Neural progenitor cell (in vitro differentiated cells): ENCODE measurements around the gene NSD1. TPM values are rescaled to one million over a fixed set of nuclear protein-coding genes. Genes with fewer than 3 reads are reported as not detected.

Experiments
- DNase-seq: peaks from one replicate; pipeline ENCODE4 v3.0.0-alpha.2; 2016; ENCODE audit warnings: low spot score
- H2AFZ ChIP-seq: fragments of 200-600 bp; sonication (generic); replicated peaks from 2 replicates; pipeline ENCODE4 v1.6.1; 2016; ENCODE audit warnings: antibody characterized with exemption
- H3F3A ChIP-seq: fragments of 200-600 bp; sonication (generic); 2 replicates; pipeline ENCODE4 v1.6.1; 2016; ENCODE audit warnings: antibody characterized with exemption, low read depth
- H3K27ac ChIP-seq: fragments of 200-600 bp; sonication (generic); 2 replicates; pipeline ENCODE4 v1.5.1; 2016; ENCODE audit warnings: mild to moderate bottlenecking
- H3K27me3 ChIP-seq: fragments of 200-600 bp; sonication (generic); 2 replicates; pipeline ENCODE4 v1.6.1; 2016; ENCODE audit warnings: mild to moderate bottlenecking, moderate library complexity
- H3K36me3 ChIP-seq: fragments of 200-600 bp; sonication (generic); 2 replicates; pipeline ENCODE4 v1.5.1; 2016
- H3K4me1 ChIP-seq: fragments of 200-600 bp; sonication (generic); 2 replicates; pipeline ENCODE4 v1.6.1; 2016; ENCODE audit warnings: mixed run types
- H3K4me2 ChIP-seq: fragments of 200-600 bp; sonication (generic); 2 replicates; pipeline ENCODE4 v1.6.1; 2016
- H3K4me3 ChIP-seq: fragments of 200-600 bp; sonication (generic); 2 replicates; pipeline ENCODE4 v1.5.1; 2016
- H3K79me2 ChIP-seq: fragments of 200-600 bp; sonication (generic); 2 replicates; pipeline ENCODE4 v1.6.1; 2016; ENCODE audit warnings: low read depth
- H3K9ac ChIP-seq: fragments of 200-600 bp; sonication (generic); 2 replicates; pipeline ENCODE4 v1.6.1; 2016
- H3K9me3 ChIP-seq: fragments of 200-600 bp; sonication (generic); 2 replicates; pipeline ENCODE4 v1.5.1; 2016; ENCODE audit warnings: low read depth
- H4K20me1 ChIP-seq: fragments of 200-600 bp; sonication (generic); 2 replicates; pipeline ENCODE4 v1.6.1; 2016; ENCODE audit warnings: low read depth
- H3K27ac Mint-ChIP-seq: 3 replicates; pipeline ENCODE4 v1.8.0; 2021; ENCODE audit warnings: mixed read lengths
- H3K27me3 Mint-ChIP-seq: 2 replicates; pipeline ENCODE4 v1.8.0; 2022; ENCODE audit warnings: low read depth, mild to moderate bottlenecking, inconsistent platforms, moderate library complexity, mixed read lengths; ENCODE audit not compliant: insufficient read depth
- H3K36me3 Mint-ChIP-seq: 3 replicates; pipeline ENCODE4 v1.8.0; 2021; ENCODE audit warnings: mixed read lengths
- H3K4me1 Mint-ChIP-seq: 3 replicates; pipeline ENCODE4 v1.8.0; 2021; ENCODE audit warnings: mixed read lengths
- H3K4me3 Mint-ChIP-seq: 3 replicates; pipeline ENCODE4 v1.8.0; 2021; ENCODE audit warnings: mild to moderate bottlenecking, moderate library complexity, mixed read lengths
- H3K9me3 Mint-ChIP-seq: 3 replicates; pipeline ENCODE4 v1.8.0; 2020; ENCODE audit warnings: mixed read lengths
- EZH2 ChIP-seq: fragments of 200-600 bp; sonication (generic); IDR thresholded peaks from 2 replicates; pipeline ENCODE4 v1.6.1; 2017; ENCODE audit warnings: antibody characterized with exemption, mild to moderate bottlenecking, moderate library complexity
- EZH2phosphoT487 ChIP-seq: fragments of 200-600 bp; sonication (generic); IDR thresholded peaks from 2 replicates; pipeline ENCODE4 v1.6.1; 2017; ENCODE audit warnings: antibody characterized with exemption
- total RNA-seq: library from RNA; depleted of rRNA; stranded (reverse); fragments of >200 nt; gene quantifications from 2 replicates; pipeline ENCODE4 v1.2.3, GENCODE V29; 2015; ENCODE audit warnings: low replicate concordance
- TF ChIP-seq, protein P1 (sequence below): fragments of 200-600 bp; sonication (generic); IDR thresholded peaks from 2 replicates; pipeline ENCODE4 v1.5.1; 2017; ENCODE audit warnings: antibody characterized with exemption, mild to moderate bottlenecking

Gene NSD1
- total RNA-seq, 1 donor from 2014 or later: 114 TPM

DNA sequence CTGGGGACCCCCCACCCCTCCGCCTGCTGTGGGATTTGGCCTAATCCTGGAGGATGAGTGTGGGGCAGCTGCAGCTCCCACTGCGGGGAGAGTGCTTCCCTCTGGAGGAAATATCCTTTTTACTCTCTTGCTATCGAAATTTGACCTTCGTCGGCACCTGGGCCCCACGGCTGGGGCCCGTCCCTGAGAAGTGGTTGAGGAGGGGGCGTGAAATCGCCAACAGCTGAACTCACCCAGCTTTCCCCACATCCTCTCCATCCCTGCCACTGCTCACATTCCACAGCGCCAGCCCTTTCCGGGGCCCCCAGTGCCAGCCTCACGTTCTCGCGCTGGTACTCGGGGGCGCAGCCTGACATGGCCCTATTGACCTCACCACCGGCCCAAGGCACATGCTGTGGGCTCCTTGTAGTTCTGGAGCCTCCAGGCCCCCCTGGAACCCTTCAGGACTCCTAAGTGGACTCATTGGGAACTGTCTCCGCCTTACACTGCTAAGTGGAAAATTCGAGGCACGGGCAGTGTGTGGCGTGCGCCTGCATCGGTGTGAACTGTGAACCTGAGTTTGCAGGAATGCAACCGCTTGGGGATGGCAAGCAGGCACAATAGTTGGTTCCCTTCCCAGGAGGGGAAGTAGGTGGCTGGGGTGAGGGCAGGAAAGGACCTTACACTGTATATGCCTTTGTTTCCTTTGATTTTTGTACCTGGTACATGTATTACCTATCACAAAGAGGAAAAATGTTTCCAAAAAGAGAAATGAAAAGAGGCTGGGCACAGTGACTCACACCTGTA lies 27.7 kb upstream of the NSD1 start:
- no peaks in the 10 kb centered on the region for H3K9me3 ChIP-seq
- H3K79me2 ChIP-seq: no peaks in the 10 kb centered on the region
- H3K4me2 ChIP-seq: peak overlapping the region; percentile 27

DNA sequence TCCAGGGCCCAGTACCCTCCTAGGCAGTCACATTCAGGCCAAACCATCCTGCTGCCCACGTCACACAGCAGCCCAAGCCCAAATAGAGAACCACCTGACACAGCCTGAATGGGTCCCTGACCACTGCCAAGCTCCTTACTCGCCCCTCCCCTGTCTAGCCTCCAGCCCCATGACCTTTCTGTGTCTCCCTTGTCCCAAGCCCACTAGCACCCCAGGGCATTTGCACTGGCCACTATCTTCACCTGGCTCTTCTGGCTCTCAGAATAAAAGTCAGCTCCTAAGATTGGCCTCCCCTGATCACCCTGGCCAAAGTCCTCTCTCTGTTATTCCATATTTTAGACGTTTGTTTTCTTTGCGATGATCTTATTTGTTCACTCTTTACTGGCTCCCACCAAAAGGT lies 26.4 kb upstream of the NSD1 start:
- TF ChIP-seq EZH2 (no peak), EZH2phosphoT487 (no peak)
- TF ChIP-seq, protein P1, sequence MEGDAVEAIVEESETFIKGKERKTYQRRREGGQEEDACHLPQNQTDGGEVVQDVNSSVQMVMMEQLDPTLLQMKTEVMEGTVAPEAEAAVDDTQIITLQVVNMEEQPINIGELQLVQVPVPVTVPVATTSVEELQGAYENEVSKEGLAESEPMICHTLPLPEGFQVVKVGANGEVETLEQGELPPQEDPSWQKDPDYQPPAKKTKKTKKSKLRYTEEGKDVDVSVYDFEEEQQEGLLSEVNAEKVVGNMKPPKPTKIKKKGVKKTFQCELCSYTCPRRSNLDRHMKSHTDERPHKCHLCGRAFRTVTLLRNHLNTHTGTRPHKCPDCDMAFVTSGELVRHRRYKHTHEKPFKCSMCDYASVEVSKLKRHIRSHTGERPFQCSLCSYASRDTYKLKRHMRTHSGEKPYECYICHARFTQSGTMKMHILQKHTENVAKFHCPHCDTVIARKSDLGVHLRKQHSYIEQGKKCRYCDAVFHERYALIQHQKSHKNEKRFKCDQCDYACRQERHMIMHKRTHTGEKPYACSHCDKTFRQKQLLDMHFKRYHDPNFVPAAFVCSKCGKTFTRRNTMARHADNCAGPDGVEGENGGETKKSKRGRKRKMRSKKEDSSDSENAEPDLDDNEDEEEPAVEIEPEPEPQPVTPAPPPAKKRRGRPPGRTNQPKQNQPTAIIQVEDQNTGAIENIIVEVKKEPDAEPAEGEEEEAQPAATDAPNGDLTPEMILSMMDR: no peak
- H3K27ac ChIP-seq: no peak overlapping the region
- H3K9me3 ChIP-seq: no peaks in the 10 kb centered on the region
- no peak overlapping the region for H2AFZ ChIP-seq
- Mint-ChIP-seq H3K4me3 (no peak overlapping the region), H3K27me3 (peaks cover 21% of the 10 kb centered on the region), H3K27ac (no peak overlapping the region), H3K36me3 (no peaks in the 10 kb centered on the region), H3K4me1 (peaks cover 16% of the 10 kb centered on the region), H3K9me3 (no peaks in the 10 kb centered on the region)
- no peaks in the 10 kb centered on the region for H3K36me3 ChIP-seq
- H3F3A ChIP-seq: no peaks in the 10 kb centered on the region
- no peak for DNase-seq
- no peak overlapping the region for H3K9ac ChIP-seq
- no peak overlapping the region for H3K4me2 ChIP-seq
- H3K4me1 ChIP-seq: peaks cover 7% of the 10 kb centered on the region
- H3K4me3 ChIP-seq: no peak overlapping the region
- no peaks in the 10 kb centered on the region for H3K79me2 ChIP-seq
- no peaks in the 10 kb centered on the region for H4K20me1 ChIP-seq
- H3K27me3 ChIP-seq: no peaks in the 10 kb centered on the region

More for the DNA sequence above, 27.7 kb upstream of the NSD1 start:
- no peaks in the 10 kb centered on the region for H4K20me1 ChIP-seq
- Mint-ChIP-seq H3K4me1 (peaks cover 16% of the 10 kb centered on the region), H3K27ac (no peak overlapping the region), H3K27me3 (peaks cover 16% of the 10 kb centered on the region), H3K4me3 (no peak overlapping the region), H3K36me3 (no peaks in the 10 kb centered on the region), H3K9me3 (no peaks in the 10 kb centered on the region)
- H3K4me1 ChIP-seq: peaks cover 7% of the 10 kb centered on the region
- DNase-seq: no peak
- H3K9ac ChIP-seq: no peak overlapping the region
- no peak for TF ChIP-seq EZH2phosphoT487
- TF ChIP-seq, protein P1: no peak
- no peak for TF ChIP-seq EZH2
- no peaks in the 10 kb centered on the region for H3K27me3 ChIP-seq
- H3K36me3 ChIP-seq: no peaks in the 10 kb centered on the region
- no peak overlapping the region for H3K27ac ChIP-seq
- no peaks in the 10 kb centered on the region for H3F3A ChIP-seq
- peak overlapping the region; percentile 26 for H2AFZ ChIP-seq
- H3K4me3 ChIP-seq: no peak overlapping the region

DNA sequence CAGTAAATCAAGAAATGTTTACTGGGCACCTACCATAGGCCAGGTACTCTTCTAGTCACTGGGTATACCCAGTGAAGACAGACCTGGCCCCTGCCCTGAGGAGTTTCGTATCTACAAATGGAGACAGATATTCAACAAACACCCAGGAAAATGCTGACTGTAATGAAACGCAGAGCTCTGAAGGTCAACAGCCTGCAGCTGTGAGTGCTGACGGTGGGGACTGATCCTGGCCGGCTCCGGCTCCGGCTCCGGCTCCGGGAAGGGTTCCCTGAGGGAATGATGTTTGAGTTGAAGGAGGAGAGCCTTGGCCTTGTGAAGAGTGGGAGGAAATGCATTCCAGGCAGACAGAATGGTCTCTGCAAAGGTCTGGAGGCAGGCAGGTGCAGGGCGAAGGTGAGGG lies 23.8 kb upstream of the NSD1 start:
- no peaks in the 10 kb centered on the region for H3K79me2 ChIP-seq

More for the DNA sequence above, 23.8 kb upstream of the NSD1 start:
- no peak for TF ChIP-seq EZH2phosphoT487
- TF ChIP-seq, protein P1: no peak
- TF ChIP-seq EZH2: no peak
- Mint-ChIP-seq H3K36me3 (no peaks in the 10 kb centered on the region), H3K4me1 (peaks cover 19% of the 10 kb centered on the region), H3K4me3 (no peak overlapping the region), H3K27me3 (peaks cover 18% of the 10 kb centered on the region), H3K27ac (peak overlapping the region; percentile 38), H3K9me3 (no peaks in the 10 kb centered on the region)
- no peak overlapping the region for H2AFZ ChIP-seq
- H3K27ac ChIP-seq: no peak overlapping the region
- H3K4me2 ChIP-seq: no peak overlapping the region
- peaks cover 7% of the 10 kb centered on the region for H3K4me1 ChIP-seq
- no peak overlapping the region for H3K4me3 ChIP-seq
- H3K9me3 ChIP-seq: no peaks in the 10 kb centered on the region
- no peaks in the 10 kb centered on the region for H3K27me3 ChIP-seq
- H3K36me3 ChIP-seq: no peaks in the 10 kb centered on the region
- no peak overlapping the region for H3K9ac ChIP-seq
- H4K20me1 ChIP-seq: no peaks in the 10 kb centered on the region
- no peaks in the 10 kb centered on the region for H3F3A ChIP-seq
- no peak for DNase-seq
